Measurements from ENCODE around the gene RCN1. TPM values are rescaled to one million over a fixed set of nuclear protein-coding genes. Genes with fewer than 3 reads are reported as not detected.

RCN1 gene
- total RNA-seq, 1 donor from 2014 or later, result 48.6 TPM

DNA sequence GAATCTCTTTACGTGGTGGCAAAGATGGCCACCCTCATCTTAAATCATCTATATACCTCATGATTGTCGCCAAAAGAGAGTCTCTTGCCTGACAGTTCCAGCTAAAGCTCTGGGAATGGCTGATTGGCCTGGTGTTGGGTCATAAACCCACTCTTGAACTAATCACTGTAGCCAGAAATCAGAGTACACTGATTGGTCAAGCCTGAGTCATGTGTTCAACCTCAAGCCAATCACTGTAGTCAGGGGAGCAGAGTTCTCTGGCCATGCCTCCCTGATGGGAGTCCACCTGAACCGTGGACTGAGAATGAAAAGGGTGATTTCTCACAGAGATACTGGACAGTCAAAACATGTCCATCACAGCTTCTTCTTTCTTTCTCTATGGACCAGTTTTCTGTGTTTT lies 45.8 kb downstream of the RCN1 start:
- H3K9me3 ChIP-seq, result no peaks in the 10 kb centered on the region
- H3K4me3 ChIP-seq, result no peak overlapping the region
- H3K36me3 ChIP-seq, result no peaks in the 10 kb centered on the region
- no peaks in the 10 kb centered on the region for H3K27me3 ChIP-seq
- H3K4me1 ChIP-seq, result no peaks in the 10 kb centered on the region
- intact Hi-C loops (cut with DNase I), result no loop called here
- H3K27ac ChIP-seq, result no peak overlapping the region
- TF ChIP-seq, protein P1, sequence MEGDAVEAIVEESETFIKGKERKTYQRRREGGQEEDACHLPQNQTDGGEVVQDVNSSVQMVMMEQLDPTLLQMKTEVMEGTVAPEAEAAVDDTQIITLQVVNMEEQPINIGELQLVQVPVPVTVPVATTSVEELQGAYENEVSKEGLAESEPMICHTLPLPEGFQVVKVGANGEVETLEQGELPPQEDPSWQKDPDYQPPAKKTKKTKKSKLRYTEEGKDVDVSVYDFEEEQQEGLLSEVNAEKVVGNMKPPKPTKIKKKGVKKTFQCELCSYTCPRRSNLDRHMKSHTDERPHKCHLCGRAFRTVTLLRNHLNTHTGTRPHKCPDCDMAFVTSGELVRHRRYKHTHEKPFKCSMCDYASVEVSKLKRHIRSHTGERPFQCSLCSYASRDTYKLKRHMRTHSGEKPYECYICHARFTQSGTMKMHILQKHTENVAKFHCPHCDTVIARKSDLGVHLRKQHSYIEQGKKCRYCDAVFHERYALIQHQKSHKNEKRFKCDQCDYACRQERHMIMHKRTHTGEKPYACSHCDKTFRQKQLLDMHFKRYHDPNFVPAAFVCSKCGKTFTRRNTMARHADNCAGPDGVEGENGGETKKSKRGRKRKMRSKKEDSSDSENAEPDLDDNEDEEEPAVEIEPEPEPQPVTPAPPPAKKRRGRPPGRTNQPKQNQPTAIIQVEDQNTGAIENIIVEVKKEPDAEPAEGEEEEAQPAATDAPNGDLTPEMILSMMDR (IDR thresholded peaks at IDR 0.05), result no peak
- no peak for TF ChIP-seq POLR2AphosphoS5 (IDR thresholded peaks at IDR 0.05; ENCODE audit: insufficient read depth in 1 of 2, low read depth in 1 of 2)
- no peak for TF ChIP-seq POLR2A (IDR thresholded peaks at IDR 0.05)
- DNase-seq (ENCODE audit: extremely low spot score in 2 of 2), result no peak

DNA sequence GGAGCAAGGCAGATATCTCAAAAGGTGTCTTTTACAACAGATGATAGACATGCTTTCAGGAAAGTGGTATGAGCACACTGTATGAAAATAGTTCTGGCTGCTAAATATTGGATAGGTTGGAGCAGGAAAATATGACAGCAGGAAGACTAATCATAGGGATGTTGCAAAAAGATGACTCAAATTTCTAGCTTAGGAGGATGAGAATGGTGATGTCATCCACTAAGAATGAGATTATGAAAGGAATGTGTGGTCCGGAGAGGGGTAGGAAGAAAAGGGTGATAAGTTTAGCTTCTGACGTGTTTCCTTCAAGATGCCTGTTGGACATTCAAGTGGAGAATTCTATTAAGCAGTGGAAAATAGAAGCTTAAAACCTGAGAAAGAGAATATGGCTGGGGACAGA lies 46.4 kb downstream of the RCN1 start:
- Histone ChIP-seq H3K4me3 (no peak overlapping the region), H3K4me1 (no peaks in the 10 kb centered on the region), H3K9me3 (no peaks in the 10 kb centered on the region), H3K27ac (no peak overlapping the region), H3K27me3 (no peaks in the 10 kb centered on the region), H3K36me3 (no peaks in the 10 kb centered on the region)
- TF ChIP-seq POLR2AphosphoS5 (IDR thresholded peaks at IDR 0.05; ENCODE audit: insufficient read depth in 1 of 2, low read depth in 1 of 2), result no peak
- TF ChIP-seq, protein P1 (IDR thresholded peaks at IDR 0.05), result no peak
- no peak for TF ChIP-seq POLR2A (IDR thresholded peaks at IDR 0.05)
- no peak for DNase-seq (ENCODE audit: extremely low spot score in 2 of 2)
- intact Hi-C loops (cut with DNase I), result no loop called here

DNA sequence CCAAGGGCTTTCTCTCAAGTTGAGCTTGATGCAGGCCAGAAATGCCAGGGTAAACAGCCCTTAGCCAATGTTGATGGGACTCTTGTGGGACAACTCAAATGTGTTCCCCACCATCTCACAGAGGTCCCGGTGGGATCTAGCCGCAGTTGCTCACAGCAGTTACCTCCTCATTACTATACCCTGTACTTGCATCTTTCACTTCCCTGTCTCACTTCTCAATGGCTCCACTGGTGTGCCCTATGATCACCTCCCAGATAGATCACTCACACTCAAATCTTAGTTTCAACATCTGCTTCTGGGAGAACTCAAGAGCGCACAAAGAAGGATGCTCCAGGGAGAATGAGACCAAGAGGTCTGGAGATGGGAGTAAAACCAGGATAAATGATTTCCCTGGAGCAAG lies 47.0 kb downstream of the RCN1 start:
- Histone ChIP-seq H3K4me3 (no peak overlapping the region), H3K4me1 (no peaks in the 10 kb centered on the region), H3K27me3 (no peaks in the 10 kb centered on the region), H3K36me3 (no peaks in the 10 kb centered on the region), H3K27ac (no peak overlapping the region), H3K9me3 (no peaks in the 10 kb centered on the region)
- DNase-seq (ENCODE audit: extremely low spot score in 2 of 2), result no peak
- TF ChIP-seq POLR2AphosphoS5 (IDR thresholded peaks at IDR 0.05; ENCODE audit: insufficient read depth in 1 of 2, low read depth in 1 of 2), result no peak
- TF ChIP-seq POLR2A (IDR thresholded peaks at IDR 0.05), result no peak
- TF ChIP-seq, protein P1 (IDR thresholded peaks at IDR 0.05), result no peak
- intact Hi-C loops (cut with DNase I), result no loop called here

DNA sequence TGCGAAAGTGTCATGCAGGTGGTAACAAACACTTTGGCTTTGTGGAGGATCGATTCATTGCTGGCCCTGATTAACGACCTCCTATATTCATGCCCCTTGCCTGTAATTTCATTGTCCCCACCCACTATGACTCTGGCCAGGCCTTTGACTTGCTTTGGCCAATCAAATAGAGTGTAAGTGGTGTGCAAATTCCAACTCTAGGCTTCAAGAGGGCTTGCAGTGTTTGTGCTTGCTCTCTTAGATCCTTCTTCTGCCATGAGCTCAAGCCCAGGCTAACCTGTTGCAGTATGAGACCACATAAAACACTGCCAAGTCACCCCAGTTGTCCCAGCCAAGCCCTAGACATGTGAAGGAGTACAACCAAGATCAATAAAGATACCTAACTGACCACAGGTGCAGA lies 48.0 kb downstream of the RCN1 start:
- H3K27ac ChIP-seq, result no peak overlapping the region
- no peaks in the 10 kb centered on the region for H3K36me3 ChIP-seq
- intact Hi-C loops (cut with DNase I), result no loop called here
- no peak overlapping the region for H3K4me3 ChIP-seq
- H3K4me1 ChIP-seq, result no peaks in the 10 kb centered on the region
- TF ChIP-seq, protein P1 (IDR thresholded peaks at IDR 0.05), result no peak
- TF ChIP-seq POLR2A (IDR thresholded peaks at IDR 0.05) (no peak), POLR2AphosphoS5 (IDR thresholded peaks at IDR 0.05; ENCODE audit: insufficient read depth in 1 of 2, low read depth in 1 of 2) (no peak)
- H3K27me3 ChIP-seq, result no peaks in the 10 kb centered on the region
- no peaks in the 10 kb centered on the region for H3K9me3 ChIP-seq
- DNase-seq (ENCODE audit: extremely low spot score in 2 of 2), result no peak

DNA sequence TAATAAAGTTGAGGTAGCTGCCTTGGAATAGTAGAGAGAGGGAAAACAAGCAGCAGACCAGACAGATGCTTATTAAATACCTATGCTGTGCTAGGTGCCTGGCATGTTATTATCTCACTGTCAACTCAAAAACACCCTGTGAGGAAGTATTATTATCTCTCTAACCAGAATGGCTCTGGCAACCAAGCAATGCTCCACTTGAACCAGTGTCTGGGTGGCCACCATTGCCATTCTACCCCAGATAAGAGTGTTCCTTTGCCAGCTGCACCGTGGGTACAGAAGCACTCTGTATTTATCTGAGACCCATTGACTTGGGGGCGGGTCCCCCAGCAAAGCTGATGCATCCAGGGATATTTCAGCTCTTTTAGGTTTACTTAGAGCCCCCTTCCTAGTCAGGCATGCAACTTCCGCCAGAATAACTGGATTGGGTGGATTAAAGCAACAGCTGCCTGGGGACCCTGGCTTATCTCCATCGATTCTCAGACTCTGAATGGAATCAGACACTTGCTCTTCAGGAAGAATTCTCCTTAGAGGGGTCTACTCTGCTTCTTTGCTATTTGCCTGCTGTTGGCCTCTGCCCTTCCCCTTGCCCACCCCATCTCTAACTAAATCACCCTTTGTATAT lies 49.1 kb downstream of the RCN1 start:
- no peak overlapping the region for H3K4me3 ChIP-seq
- no peak for TF ChIP-seq POLR2A (IDR thresholded peaks at IDR 0.05)
- TF ChIP-seq POLR2AphosphoS5 (IDR thresholded peaks at IDR 0.05; ENCODE audit: insufficient read depth in 1 of 2, low read depth in 1 of 2), result no peak
- TF ChIP-seq, protein P1 (IDR thresholded peaks at IDR 0.05), result no peak
- H3K36me3 ChIP-seq, result no peaks in the 10 kb centered on the region
- intact Hi-C loops (cut with DNase I), result no loop called here
- H3K9me3 ChIP-seq, result no peaks in the 10 kb centered on the region
- no peak overlapping the region for H3K27ac ChIP-seq
- H3K4me1 ChIP-seq, result no peaks in the 10 kb centered on the region
- no peaks in the 10 kb centered on the region for H3K27me3 ChIP-seq
- DNase-seq (ENCODE audit: extremely low spot score in 2 of 2), result no peak
